ENCODE measurements around the gene CDH4.

Gene CDH4

DNA sequence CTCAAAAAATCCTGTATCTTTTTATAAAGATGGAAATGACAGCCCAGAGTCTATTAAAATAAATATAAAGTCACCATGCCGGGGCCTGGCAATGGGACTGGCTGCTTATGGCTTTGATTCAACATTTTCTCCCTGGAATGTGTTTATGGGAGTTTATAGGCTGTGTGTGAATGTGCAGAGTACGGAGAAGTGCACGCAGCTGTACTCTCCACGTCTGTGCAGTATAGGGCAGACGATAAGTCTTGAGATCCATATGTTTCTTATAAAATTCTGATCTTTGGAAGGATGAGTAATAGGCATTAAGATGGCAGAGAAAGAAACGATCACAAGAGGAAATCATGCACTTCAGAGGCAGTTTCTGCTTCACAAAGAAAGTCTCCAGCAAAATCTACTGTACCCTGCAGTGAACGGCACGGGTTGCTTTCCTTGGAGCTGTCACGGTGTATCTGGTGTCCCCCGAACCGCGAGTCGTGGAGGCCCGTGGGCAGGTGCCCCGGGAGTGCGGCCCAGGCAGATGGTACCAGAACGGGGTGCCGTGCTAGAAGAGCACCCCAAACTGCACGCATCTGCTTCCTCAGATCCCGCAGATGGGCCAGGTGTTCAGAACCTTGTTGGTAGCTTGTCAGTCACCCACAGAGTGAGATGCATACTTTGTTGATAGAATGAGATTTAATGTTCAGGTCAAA, 431.1 kb downstream of the CDH4 start:
- FAIRE-seq, result no peak

DNA sequence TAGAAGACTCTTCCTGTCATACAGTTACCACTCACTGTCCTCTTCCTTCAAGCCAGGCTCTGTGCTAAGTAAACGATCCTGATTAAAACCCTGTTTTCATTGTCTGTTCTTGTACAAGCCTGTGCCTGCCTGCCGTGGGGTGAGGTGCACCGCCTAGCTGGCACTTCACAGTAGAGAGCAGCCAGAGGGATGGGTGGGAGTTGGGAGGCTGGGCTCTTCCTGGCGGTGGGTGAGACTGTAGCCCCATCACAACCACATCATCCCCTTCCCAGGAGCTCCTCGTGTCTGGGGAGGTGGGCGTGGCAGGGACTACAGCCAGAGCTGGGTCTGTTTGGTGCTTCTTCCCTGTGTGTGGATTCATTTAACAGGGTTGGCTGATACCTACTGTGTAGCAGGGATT, 431.7 kb downstream of the CDH4 start:
- no peak for FAIRE-seq

DNA sequence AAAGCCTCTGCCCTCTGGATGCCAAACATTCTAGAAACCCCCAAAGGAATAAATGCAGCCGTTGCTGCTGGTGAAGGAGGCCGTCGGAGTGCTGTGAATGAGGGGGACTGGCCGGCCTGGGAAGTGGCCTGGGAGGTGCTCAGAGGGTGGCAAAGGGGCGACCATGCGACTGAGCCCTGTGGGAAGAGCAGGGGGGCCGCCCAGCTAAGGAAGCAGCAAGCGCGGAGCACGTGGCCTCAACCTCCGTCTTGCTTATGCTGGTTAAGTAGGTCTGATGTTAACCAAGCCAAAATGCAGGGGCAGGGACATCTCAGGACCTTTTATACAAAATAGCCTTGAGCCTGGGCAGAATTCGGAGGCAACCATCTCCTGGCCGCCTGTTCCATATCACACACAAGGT, 432.1 kb downstream of the CDH4 start:
- no peak for FAIRE-seq

DNA sequence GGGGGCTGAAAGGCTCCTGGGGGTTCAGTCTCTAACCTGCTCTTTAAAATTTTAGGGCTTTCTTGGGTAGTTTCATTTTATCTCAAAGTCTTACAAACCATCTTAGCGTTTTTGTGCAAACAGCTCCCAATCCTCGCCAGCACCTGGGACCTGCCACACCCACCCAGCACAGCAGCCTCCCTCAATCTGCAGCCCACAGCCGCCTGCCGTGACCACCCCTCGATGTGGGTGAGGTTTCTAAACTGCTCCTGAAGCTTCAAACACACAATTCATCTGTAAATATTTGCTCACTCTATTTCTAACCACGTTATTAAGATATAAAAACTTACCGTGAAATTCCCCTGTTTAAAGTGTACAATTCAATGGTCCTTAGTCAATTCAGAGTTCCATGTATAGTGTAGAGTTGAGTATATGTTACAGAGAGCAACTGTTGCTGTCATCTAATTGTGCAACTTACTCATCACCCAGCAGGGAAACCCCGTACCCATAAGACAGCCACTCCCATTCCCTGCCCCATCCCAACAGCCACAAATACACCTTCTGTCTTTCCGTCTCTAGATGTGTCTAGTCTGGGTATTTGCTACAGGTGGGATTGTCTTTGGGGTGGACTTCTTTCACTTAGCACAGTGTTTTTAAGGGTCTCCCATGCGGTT, 432.6 kb downstream of the CDH4 start:
- no peak for FAIRE-seq

DNA sequence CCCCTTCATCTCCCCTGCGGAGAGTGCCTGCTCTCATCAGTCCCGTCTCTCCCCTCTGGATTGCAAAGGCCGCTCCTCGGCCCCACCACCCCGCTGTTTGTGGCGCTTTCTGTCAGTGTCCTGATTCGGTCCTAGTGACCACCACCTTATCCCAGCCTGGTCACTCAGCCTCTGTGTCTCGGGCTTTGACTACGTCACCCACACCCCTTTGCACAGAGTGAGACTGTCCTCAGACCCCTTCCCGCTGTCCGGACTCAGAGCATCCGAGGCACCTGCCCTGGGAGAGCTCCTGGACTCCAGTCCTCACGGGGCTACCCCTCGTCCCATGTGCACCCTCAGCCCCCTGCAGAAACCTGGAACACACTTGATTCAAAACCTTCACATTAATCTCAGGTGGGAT, 433.4 kb downstream of the CDH4 start:
- no peak for FAIRE-seq

DNA sequence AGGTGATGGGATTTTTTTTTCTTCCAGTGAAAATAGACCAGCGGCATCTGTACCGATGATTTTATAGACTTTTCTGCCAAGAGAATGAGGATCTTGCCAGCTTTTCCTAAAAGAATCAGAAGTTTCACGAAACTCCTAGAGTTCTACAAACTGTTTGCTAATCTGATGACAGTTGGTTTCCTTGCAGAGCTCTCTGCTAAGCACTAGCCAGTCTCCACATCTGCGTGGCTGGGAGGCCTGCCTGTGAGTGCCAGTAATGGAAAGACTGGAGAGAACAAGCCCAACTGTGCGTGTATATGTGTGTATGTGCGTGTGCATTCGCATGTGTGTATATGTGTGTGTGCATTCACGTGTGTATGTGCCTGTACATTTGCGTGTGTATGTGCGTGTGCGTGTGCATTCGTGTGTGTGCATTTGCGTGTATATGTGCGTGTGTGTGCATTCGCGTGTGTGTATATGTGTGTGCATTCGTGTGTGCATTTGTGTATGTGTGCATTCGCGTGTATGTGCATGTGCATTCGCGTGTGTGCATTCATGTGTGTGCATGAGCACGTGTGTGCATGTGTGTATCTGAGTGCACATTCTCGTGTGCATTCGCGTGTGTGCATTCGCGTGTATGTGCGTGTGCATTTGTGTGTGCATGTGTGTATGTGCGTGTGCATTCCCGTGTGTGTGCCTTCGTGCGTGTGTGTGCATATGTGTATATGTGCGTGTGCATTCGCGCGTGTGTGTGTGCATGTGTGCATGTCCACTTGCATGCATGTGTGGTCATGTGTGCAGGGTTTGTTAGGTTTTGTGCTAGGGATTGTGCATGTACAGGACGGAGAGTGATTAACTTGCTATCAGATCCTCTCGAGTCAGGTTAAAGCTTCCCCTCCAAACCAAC, 434.2 kb downstream of the CDH4 start:
- FAIRE-seq, result no peak

DNA sequence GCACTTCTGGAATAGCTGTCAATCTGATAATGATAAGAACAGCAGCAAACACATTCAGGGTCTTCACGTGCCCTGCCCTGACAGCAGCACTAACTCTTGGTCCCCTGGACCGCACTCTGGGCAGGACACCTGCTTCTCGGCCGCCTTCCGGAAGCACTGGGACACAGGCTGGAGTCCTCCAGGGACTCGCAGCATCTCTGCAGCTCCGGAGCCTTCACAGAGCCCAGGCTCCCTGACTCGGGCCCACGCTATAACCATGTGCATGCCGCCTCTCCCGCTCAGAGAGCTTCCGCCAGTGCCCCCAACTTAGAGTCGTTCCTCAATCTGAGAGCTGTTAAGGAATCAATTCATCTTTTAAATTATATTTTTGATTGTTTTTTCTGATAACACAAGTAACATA, 436.4 kb downstream of the CDH4 start:
- no peak for FAIRE-seq

DNA sequence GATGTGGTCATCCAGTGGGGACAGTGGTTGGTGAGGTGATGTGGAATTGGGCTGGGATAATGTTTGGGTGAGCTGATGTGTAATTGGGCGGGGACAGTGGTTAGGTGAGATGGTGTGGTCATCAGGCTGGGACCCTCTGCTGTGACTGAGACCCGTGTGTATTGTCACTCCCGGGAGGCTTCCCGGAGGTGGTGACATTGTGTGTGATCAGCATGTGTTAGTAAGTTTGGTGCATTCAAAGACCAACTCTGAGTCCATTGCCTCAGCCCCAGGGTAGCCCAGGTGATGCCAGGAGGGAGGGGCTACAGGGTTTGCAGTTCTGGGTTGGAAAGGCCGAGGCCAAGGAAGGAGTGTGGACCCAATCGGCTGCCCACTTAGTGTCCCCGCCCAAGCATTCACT, 438.1 kb downstream of the CDH4 start:
- no peak for FAIRE-seq

DNA sequence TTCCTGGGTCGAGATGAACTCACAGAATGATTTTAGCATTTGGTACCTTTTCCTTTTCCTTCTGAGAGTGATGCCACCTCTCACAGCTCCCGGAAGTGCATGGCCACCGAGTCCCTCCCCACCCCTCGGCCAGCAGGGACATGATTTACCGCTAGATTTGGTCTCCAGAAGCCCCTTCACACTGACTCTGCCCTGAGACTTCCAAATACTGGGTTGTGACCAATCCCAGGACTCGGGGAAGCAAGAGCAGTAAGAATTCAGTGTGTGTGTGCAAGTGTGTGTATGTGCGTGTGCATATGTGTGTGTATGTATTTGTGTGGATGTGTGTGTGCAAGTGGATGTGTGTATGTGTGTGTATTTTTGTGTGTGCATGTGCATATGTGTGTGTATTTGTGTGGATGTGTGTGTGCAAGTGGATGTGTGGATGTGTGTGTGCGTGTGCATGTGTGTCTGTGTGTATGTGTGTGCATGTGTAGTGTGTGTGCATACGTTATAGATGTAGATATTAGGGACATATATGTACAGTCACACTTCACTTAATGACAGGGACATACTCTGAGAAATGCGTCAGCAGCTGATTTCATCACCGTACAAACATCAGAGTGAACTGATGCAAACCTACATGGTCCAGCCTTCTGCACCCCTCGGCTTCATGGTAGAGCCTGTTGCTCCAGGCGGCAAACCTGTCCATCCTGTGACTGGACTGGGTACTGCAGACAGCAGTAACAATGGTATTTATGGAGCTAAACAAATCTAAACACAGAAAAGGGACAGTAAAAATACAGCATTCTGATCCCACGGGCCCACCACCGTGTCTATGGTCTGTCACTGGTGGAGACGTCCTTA, 439.2 kb downstream of the CDH4 start:
- no peak for FAIRE-seq

DNA sequence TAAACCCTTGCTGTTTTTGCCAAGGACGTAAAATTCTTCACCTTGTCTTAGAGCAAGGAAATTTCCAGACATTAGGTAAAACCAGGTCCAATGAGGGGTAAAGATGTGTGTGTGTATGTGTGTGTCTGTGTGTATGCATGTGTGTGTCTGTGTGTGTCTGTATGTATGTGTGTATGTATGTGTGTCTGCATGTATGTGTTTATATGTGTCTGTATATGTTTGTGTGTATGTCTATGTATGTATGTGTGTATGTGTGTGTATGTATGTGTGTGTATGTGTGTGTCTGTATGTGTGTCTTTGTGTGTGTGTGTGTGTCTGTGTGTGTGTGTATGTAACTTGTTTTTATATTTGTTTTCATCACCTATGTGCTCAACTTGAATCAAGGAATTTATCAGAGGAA, 439.9 kb downstream of the CDH4 start:
- FAIRE-seq, result no peak

DNA sequence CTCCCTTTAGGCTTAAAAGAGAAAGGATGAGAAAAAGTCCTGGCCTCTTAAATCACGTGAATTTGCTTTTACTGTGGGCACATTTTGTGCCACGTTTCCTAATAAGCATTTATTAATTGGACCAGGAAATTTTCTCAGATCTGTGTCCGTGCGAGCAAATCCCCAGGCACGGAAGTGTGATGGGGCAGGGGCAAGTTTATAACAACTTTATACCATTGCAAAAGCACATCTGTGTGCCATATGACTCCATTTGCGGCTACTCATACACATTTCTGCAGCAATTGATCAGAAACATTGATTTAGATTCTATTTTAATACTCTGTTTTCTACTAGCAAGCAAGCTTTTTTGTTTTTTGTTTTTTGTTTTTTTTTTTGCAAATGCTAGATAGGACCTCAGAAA, 440.4 kb downstream of the CDH4 start:
- FAIRE-seq, result no peak

DNA sequence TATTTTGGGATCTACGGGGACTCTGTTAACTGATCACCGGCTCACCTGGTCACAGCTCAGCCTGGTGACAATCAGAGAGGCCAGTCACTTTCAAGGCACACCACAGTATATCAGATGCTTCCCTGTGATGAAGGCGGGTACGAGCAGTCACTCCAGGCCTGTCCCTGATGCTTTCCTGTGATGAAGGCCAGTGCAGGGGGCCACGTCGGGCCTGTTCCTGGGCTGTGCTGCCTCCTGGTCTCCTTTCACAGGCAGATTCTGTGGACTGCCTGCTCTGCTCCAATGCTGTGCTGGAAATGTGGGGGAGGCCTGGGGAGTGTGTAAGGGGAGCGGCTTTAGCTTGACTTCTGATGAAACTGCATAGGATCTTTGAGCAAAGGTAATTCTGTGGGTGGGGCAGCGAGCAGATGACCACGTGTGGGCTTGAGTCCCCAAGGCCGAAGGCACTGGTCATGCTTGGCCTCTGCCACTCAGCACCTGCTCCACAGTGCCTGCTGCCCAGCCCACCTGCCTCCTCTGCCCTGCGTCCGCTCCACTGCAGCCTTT, 441.1 kb downstream of the CDH4 start:
- no peak for FAIRE-seq

DNA sequence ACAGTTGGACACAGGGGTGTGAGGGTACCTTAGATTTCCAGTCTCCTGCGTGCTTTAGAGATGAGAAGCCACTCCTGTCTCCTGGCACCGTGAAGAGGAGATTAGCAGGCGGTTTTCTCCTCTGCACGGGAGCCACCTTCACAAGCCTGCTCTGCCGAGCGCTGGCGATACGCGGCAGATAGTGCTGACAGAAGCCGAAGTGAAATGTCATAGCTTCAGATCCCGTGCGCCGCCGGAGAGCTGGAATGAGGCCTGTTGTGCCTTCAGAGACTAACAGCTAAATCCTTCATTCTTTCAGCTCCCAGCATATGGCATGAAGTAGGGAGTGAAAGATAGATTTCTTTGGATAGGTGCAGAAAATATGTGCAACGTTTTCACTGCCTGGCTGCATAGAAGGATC, 442.6 kb downstream of the CDH4 start:
- FAIRE-seq, result no peak

DNA sequence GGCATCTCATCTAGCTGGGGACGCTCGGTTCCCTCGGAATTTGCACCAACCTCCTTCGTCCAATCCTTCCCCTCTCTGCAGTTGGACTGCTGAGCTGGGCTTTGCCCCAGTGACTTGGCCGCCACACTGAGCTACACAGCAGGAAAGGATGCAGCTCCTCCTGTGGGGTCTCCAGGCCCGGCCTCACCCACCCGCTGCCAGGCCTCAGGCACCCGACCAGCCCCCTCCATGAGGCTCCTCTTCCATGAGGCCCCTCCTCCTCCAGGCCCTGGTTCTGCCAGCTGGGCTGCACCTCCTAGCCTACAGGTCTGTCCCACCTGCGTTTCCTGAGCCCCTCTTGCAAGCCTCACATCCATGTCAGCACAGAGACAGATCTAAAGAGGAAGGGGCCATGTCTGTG, 443.7 kb downstream of the CDH4 start:
- FAIRE-seq, result no peak

DNA sequence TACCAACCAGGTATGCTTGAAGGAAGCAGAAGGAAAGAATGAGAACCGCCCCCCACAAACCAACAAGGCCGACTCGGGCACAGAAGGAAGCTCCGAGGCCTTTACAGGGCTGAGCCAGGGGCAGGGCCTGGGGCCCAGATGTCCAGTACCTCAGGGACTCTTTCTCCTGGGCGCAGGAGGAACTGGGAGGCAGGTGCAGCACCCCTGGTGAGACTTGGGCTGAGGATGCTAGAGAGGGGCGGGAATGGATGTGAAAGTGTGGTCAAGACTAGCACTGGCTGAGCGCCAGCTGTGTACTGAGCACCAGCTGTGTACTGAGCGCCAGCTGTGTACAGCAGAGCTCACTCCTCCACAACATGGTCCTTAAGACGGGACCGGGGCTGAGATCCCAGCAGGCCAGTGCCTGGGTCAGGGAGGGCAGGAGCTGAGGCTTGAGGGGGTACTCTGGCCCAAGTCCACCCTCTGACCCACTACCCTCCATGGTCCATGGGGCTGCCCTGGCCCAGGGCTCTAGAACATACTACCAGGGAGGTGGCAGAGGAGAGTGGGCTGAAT, 444.2 kb downstream of the CDH4 start:
- FAIRE-seq, result no peak

DNA sequence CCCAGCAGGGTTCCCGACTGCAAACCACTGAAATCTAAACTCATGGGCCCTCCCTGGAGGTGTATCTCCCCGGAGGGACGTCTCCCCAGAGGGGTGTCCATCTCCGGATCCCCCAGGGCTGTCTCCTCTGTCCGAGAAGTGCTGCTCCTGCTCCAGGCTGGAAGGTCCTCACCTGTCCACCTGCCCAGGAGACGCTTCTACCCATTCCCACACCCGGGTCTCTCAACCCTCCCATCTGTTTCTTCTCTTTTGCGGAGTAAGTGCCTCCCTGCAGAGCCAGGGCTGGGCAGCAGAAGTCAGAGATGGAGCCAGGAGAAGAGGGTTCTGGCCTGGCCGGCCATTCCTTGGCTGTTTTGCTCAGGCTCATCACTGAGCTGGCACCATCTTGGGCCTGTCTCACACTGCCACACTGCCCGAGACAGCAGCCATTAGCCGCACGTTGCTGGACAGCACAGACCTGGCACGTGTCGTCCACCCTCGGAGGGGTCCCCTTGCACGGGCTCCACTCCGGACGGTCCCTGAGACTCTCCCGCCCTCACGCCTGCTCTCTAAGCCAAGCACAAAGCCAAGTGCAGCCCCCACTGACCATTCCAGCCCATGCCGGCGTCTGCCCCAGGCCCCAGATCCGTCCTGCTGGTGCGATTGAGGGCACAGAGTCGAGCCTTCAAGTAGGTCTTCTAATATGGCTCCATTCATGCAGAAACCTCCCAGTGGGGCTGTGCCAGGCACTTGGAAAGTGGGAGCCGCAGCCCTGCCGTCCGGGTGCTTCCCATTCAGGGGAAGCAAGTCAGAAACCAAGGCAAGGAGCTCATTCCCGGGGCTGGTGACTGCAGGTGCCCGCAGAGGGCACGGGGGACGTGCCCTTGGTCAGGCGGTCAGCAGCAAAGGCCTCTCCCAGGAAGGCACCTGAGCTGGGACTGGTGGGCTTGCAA, 445.9 kb downstream of the CDH4 start:
- no peak for FAIRE-seq

DNA sequence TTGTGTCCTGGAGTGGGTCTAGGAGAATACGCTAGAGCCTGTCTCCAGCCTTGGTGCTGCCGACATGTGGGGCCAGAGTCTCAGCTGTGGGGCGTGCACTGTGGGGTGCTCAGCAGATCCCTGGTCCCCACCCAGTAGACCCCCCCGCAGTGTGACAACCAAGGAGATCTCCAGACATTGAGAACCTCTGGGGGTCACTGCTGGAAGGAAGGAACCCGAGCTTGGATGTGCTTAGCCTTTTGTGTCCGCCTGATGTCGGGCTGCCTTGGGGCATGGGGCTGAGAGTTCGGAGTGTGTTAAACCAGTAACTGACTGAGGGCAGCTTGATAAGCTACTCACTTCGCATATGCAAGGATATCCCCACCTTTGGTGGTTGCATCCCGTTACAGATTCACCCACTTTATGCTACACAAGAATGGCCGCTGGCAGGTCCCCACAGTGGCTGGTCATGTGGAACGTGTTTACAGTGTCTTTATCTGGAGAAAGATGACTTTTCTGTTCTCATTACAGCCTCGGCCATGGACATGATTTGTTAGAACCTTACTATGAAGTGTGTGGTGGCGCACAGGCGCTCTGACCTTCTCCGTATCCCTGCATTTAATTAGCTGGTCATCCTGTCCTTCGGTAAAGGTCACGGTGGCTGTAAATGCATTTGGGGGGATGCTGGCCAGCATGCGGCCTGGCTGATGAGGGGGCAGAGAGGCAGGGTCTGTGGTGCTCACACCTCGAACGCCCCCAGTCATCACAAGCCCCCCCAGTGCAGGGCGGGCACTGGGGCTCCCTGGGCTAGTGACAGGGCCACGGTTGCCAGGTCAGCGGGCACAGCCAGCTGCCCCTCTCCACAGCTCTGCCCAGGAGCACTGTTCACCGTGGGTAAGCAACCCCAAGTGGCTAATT, 446.8 kb downstream of the CDH4 start:
- no peak for FAIRE-seq

DNA sequence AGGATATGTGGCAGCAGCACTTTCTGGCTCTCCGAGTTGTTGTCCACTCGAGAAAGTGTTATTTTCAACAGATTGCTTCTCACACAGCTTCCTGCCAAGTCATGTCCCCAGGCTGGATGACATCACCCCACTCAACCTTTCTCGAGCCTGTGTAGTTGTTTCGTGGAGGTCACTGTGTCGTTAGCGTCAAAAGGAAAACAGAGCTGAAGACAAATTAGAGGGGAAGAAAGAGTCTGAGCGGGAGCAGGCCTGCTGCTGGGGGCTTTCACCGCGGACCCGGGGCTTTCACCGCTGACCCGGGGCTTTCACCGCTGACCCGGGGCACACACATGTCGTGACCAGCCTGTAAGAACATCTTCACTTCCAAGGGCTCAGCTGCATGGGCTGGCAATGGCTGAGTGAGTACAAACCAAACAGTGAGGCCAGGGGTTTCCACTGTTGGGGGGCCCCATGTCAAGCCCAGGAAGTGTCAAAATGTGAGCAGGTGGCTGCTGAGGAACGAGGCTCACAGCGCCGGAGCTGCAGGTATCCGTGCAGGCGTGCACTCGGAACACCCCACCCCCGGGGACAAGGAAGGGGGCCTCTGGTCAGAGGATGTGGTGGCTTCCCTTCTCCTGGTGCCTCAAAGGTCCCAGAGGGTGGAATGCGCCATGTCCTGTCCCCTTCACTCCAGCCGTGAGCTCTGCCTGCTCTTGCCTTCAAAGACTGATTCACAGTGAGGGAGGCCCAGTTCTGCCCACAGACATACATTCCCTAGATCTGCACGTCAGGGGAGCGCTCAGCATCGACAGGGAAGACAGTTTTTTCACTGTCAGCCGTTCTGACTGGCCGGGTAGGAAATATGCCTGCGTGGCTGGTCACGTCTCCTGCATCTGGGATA, 447.7 kb downstream of the CDH4 start:
- FAIRE-seq, result no peak

DNA sequence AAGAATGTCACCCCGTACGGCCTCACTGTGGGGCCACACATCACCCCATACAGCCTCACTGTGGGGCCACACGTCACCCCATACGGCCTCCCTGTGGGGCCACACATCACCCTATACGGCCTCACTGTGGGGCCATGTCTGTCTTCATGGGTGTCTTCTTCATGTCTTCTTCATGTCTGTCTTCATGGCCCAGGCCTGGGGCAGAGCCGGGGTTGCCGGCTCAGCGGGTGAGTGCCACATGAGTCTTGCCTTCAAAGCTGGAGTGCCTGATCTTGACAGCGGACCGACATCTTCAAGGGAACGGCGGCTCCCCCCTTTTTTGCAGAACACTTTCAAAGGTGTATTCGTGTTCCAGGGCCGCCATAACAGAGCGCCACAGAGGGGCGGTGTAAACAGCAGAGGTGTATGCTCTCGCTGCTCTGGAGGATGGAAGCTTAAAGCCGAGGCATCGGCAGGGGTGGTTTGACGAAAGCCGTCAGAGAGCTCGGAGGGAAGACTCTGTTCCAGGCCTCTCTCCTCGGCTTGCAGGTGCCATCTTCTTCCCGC, 448.6 kb downstream of the CDH4 start:
- no peak for FAIRE-seq

Data from A204.1 (cell line).